SK-N-MC (cell line): Measurements from ENCODE around the gene DHRS4.

ENCODE experiments used
- EZH2 ChIP-seq: fragments of 200-600 bp; sonication (generic); IDR thresholded peaks from one replicate; pipeline ENCODE4 v1.6.1; 2017; ENCODE audit warnings: antibody characterized with exemption
- FOXP2 ChIP-seq: optimal IDR thresholded peaks from 2 replicates; pipeline ENCODE3; 2011; ENCODE audit warnings: mild to moderate bottlenecking, moderate library complexity; ENCODE audit not compliant: insufficient read depth; ENCODE audit errors: extremely low read length, control extremely low read depth
- POLR2AphosphoS5 ChIP-seq: IDR thresholded peaks from 2 replicates; pipeline ENCODE4 v1.6.1; 2012; ENCODE audit warnings: mild to moderate bottlenecking, low read depth, low read length, borderline replicate concordance

DNA sequence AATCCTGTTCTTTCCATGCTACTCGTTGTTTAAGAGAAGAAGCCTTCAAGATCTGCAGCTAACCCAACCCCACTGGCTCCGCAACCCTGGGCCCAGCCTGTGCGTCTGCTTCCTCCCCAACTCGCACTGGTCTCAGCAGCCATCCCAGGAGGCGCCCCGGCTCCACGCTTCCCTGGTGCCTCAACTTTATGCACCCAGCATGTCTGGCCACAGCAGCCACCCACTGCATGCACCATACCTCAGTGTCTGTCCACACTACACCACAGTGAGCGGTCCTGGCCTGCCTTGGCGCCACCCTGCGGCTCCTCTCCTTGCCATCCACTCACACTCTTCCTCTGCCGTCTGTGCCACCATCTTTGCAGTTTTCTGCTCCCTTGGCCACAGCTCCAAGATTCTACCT lies 27.0 kb upstream of the DHRS4 start:
- no peak for TF ChIP-seq EZH2
- no peak for TF ChIP-seq POLR2AphosphoS5
- no peak for TF ChIP-seq FOXP2
